ENCODE measurements around the gene CNTFR. TPM values are rescaled to one million over a fixed set of nuclear protein-coding genes. Genes with fewer than 3 reads are reported as not detected.
A peak's percentile ranks its signal among the peaks of the same experiment; 100 is the strongest.

The CNTFR gene
- total RNA-seq, 1 donor from 2014 or later = 2.7 TPM

- Mint-ChIP-seq H3K9me3 (ENCODE audit: low read depth) (peaks cover 2% of the 10 kb centered on the region), H3K4me3 (ENCODE audit: low read depth) (no peak overlapping the region), H3K36me3 (ENCODE audit: insufficient read depth) (no peaks in the 10 kb centered on the region), H3K27ac (no peak overlapping the region), H3K4me1 (ENCODE audit: low read depth) (peaks cover 5% of the 10 kb centered on the region), H3K27me3 (peaks cover 55% of the 10 kb centered on the region)
- TF ChIP-seq CTCF (IDR thresholded peaks at IDR 0.05; ENCODE audit: unreplicated experiment) = no peak
- DNase-seq (ENCODE audit: low spot score, unreplicated experiment) = no peak
Measured at GRCh38 chr9:34563262-34563661, 26.3 kb downstream of the CNTFR start.

- peak; percentile 49 for TF ChIP-seq CTCF (IDR thresholded peaks at IDR 0.05; ENCODE audit: unreplicated experiment)
- Mint-ChIP-seq H3K4me3 (ENCODE audit: low read depth) (no peak overlapping the region), H3K4me1 (ENCODE audit: low read depth) (peaks cover 9% of the 10 kb centered on the region), H3K9me3 (ENCODE audit: low read depth) (peaks cover 2% of the 10 kb centered on the region), H3K27me3 (peaks cover 49% of the 10 kb centered on the region), H3K36me3 (ENCODE audit: insufficient read depth) (no peaks in the 10 kb centered on the region), H3K27ac (no peak overlapping the region)
- no peak for DNase-seq (ENCODE audit: low spot score, unreplicated experiment)
Measured at GRCh38 chr9:34562135-34562745, 27.3 kb downstream of the CNTFR start.

GRCh38 chr9:34560599-34561214, 28.8 kb downstream of the CNTFR start:
- Mint-ChIP-seq H3K36me3 (ENCODE audit: insufficient read depth) (no peaks in the 10 kb centered on the region), H3K27ac (no peak overlapping the region), H3K27me3 (peaks cover 46% of the 10 kb centered on the region), H3K4me1 (ENCODE audit: low read depth) (peaks cover 9% of the 10 kb centered on the region), H3K9me3 (ENCODE audit: low read depth) (peaks cover 2% of the 10 kb centered on the region), H3K4me3 (ENCODE audit: low read depth) (no peak overlapping the region)
- no peak for TF ChIP-seq CTCF (IDR thresholded peaks at IDR 0.05; ENCODE audit: unreplicated experiment)
- DNase-seq (ENCODE audit: low spot score, unreplicated experiment) = no peak

GRCh38 chr9:34559624-34560455, 29.7 kb downstream of the CNTFR start:
- peaks cover 45% of the 10 kb centered on the region for H3K27me3 Mint-ChIP-seq
- no peak for DNase-seq (ENCODE audit: low spot score, unreplicated experiment)
- peak overlapping the region; percentile 5 for H3K27ac Mint-ChIP-seq
- peaks cover 10% of the 10 kb centered on the region for H3K4me1 Mint-ChIP-seq (ENCODE audit: low read depth)
- peaks cover 2% of the 10 kb centered on the region for H3K9me3 Mint-ChIP-seq (ENCODE audit: low read depth)
- H3K4me3 Mint-ChIP-seq (ENCODE audit: low read depth) = no peak overlapping the region
- no peaks in the 10 kb centered on the region for H3K36me3 Mint-ChIP-seq (ENCODE audit: insufficient read depth)
- no peak for TF ChIP-seq CTCF (IDR thresholded peaks at IDR 0.05; ENCODE audit: unreplicated experiment)

- Mint-ChIP-seq H3K27ac (no peak overlapping the region), H3K9me3 (ENCODE audit: low read depth) (peaks cover 2% of the 10 kb centered on the region), H3K27me3 (peaks cover 41% of the 10 kb centered on the region), H3K36me3 (ENCODE audit: insufficient read depth) (no peaks in the 10 kb centered on the region), H3K4me1 (ENCODE audit: low read depth) (peaks cover 10% of the 10 kb centered on the region), H3K4me3 (ENCODE audit: low read depth) (no peak overlapping the region)
- no peak for DNase-seq (ENCODE audit: low spot score, unreplicated experiment)
- no peak for TF ChIP-seq CTCF (IDR thresholded peaks at IDR 0.05; ENCODE audit: unreplicated experiment)
Measured at GRCh38 chr9:34558919-34559623, 30.5 kb downstream of the CNTFR start.
